Measurements from ENCODE around the gene PCSK7. TPM values are rescaled to one million over a fixed set of nuclear protein-coding genes. Genes with fewer than 3 reads are reported as not detected.

Gene PCSK7
- total and polyA plus RNA-seq, 2 of the 4 experiments (the other 2 are of a cell fraction): 35.8 to 54.3 TPM

DNA sequence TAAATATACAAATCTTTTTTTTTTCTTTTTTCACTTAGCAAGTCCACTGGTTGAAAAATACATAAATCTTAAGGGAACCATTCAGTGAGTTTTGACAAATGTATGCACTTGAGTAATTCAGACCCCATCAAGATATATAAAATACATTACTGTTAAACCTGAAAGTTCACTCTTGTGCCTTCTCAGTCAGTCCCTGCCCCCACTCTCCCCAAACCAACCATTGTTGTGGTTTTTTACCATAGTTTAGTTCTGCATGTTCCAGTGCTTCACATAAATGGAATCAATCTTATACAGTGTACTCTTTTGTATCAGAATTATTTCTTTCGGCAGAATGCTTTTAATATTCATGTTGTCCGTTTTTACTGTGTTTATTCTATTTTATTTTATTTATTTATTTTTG, 26.7 kb upstream of the PCSK7 start:
- H3K4ac ChIP-seq (ENCODE audit: low read depth, low read length): no peak overlapping the region; the same call in 1 of the 2 replicates
- WGBS, 2 experiments (ENCODE audit: extremely low coverage in 2 of 2, insufficient read length in 1 of 2): no CpG with 5 or more reads among the region's 2 CpGs
- H3K9ac ChIP-seq (ENCODE audit: low read depth, low read length): no peak overlapping the region
- CTCF ChIA-PET: no interaction called here
- peaks cover 3% of the 10 kb centered on the region; the same call in 1 of the 2 replicates for H3K9me1 ChIP-seq (ENCODE audit: insufficient read depth, low read length)
- no peak overlapping the region for H3K56ac ChIP-seq (ENCODE audit: extremely low read depth, insufficient read depth, low read length)
- no peak overlapping the region for H2BK20ac ChIP-seq (ENCODE audit: low read depth, low read length)
- H3K4me1 ChIP-seq (ENCODE audit: control insufficient read depth, insufficient read depth, low read length): peaks cover 2% of the 10 kb centered on the region; the same call in 1 of the 2 replicates
- peak overlapping the region; percentile 10 for H2BK5ac ChIP-seq (ENCODE audit: low read depth, low read length, poor library complexity, severe bottlenecking)
- H3K27ac ChIP-seq (ENCODE audit: insufficient read depth, low read length): peak overlapping the region; percentile 33; the same call in 1 of the 2 replicates
- ATAC-seq (ENCODE audit: low read depth): no peak
- no peak overlapping the region for H3K23ac ChIP-seq (ENCODE audit: low read depth, low read length)
- H4K8ac ChIP-seq (ENCODE audit: low read depth in 2 of 2, low read length in 2 of 2): no peak overlapping the region
- dilution Hi-C loops (cut with HindIII; ENCODE audit: low sequenced_read_pairs, unreplicated experiment) (no loop called here), intact Hi-C loops (cut with micrococcal nuclease) (no loop called here), in situ Hi-C loops (cut with MboI; ENCODE audit: low sequenced_read_pairs) (no loop called here)
- no peak overlapping the region for H2BK120ac ChIP-seq (ENCODE audit: low read depth, low read length)
- H4K5ac ChIP-seq (ENCODE audit: low read depth, low read length): no peak overlapping the region
- 0 out of 2 replicates have a peak, but pooled peaks cover 3% of the 10 kb centered on the region for H4K20me1 ChIP-seq (ENCODE audit: insufficient read depth, low read length)
- H4K91ac ChIP-seq (ENCODE audit: insufficient read depth, low read depth, low read length): no peak overlapping the region
- H2BK15ac ChIP-seq (ENCODE audit: low read depth, low read length): no peak overlapping the region
- H2AK5ac ChIP-seq (ENCODE audit: low read depth, low read length): no peak overlapping the region; the same call in 1 of the 2 replicates
- TF ChIP-seq CTCF (conservative IDR thresholded peaks at IDR 0.05; ENCODE audit: low read depth, low read length): no peak
- TF ChIP-seq POLR2A (IDR thresholded peaks at IDR 0.05; ENCODE audit: low read depth, low read length): no peak
- TF ChIP-seq MAFK (IDR thresholded peaks at IDR 0.05; ENCODE audit: low read depth, low read length): no peak
- TF ChIP-seq RFX5 (IDR thresholded peaks at IDR 0.05; ENCODE audit: low read depth, low read length): no peak
- no peak for TF ChIP-seq NFE2L2 (IDR thresholded peaks at IDR 0.05; ENCODE audit: low read depth, low read length)
- no peak for TF ChIP-seq RCOR1 (IDR thresholded peaks at IDR 0.05; ENCODE audit: insufficient replicate concordance, low read length)
- TF ChIP-seq, protein P1, sequence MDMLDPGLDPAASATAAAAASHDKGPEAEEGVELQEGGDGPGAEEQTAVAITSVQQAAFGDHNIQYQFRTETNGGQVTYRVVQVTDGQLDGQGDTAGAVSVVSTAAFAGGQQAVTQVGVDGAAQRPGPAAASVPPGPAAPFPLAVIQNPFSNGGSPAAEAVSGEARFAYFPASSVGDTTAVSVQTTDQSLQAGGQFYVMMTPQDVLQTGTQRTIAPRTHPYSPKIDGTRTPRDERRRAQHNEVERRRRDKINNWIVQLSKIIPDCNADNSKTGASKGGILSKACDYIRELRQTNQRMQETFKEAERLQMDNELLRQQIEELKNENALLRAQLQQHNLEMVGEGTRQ (IDR thresholded peaks at IDR 0.05; ENCODE audit: low read depth, low read length): no peak
- TF ChIP-seq CHD1 (IDR thresholded peaks at IDR 0.05; ENCODE audit: low read depth, low read length): no peak
- TF ChIP-seq, protein P2, sequence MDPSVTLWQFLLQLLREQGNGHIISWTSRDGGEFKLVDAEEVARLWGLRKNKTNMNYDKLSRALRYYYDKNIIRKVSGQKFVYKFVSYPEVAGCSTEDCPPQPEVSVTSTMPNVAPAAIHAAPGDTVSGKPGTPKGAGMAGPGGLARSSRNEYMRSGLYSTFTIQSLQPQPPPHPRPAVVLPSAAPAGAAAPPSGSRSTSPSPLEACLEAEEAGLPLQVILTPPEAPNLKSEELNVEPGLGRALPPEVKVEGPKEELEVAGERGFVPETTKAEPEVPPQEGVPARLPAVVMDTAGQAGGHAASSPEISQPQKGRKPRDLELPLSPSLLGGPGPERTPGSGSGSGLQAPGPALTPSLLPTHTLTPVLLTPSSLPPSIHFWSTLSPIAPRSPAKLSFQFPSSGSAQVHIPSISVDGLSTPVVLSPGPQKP (IDR thresholded peaks at IDR 0.05; ENCODE audit: borderline replicate concordance, low read depth, low read length): no peak
- no peak for TF ChIP-seq SMC3 (IDR thresholded peaks at IDR 0.05; ENCODE audit: low read depth, low read length)
- TF ChIP-seq BHLHE40 (IDR thresholded peaks at IDR 0.05; ENCODE audit: low read depth, low read length): no peak
- TF ChIP-seq CEBPB (IDR thresholded peaks at IDR 0.05; ENCODE audit: low read depth, low read length): no peak
- TF ChIP-seq MXI1 (IDR thresholded peaks at IDR 0.05; ENCODE audit: borderline replicate concordance, low read depth, low read length): no peak
- H3K4me3 ChIP-seq (ENCODE audit: insufficient read depth, low read depth, low read length): no peak overlapping the region
- H3K14ac ChIP-seq (replicated peaks; ENCODE audit: low read depth, low read length): no peak overlapping the region
- no peak overlapping the region for H3K4me2 ChIP-seq (ENCODE audit: low read depth, low read length)
- H3K9me3 ChIP-seq (ENCODE audit: control insufficient read depth, insufficient read depth, low read length): no peaks in the 10 kb centered on the region
- peaks cover 10% of the 10 kb centered on the region in 2 experiments; a peak in 3 of 4 replicates for H3K79me1 ChIP-seq (ENCODE audit: low read depth in 1 of 2, low read length in 2 of 2)
- no peak overlapping the region for H2AK9ac ChIP-seq (replicated peaks; ENCODE audit: low read depth, low read length, poor library complexity)
- no peak overlapping the region for H3K18ac ChIP-seq (ENCODE audit: low read depth, low read length)
- H3K36me3 ChIP-seq (ENCODE audit: control insufficient read depth, insufficient read depth, low read length): peaks cover 10% of the 10 kb centered on the region
- POLR2A ChIA-PET (ENCODE audit: unreplicated experiment): no interaction called here
- no peak overlapping the region for H2AFZ ChIP-seq (replicated peaks; ENCODE audit: low read length, poor library complexity)
- no peak for DNase-seq
- BruUV-seq (replicated peaks): no TSS peak
- H3K27me3 ChIP-seq (ENCODE audit: control insufficient read depth, insufficient read depth, low read length): no peaks in the 10 kb centered on the region
